Glomerular visceral epithelial cell (primary cell): ENCODE data around the gene RNH1.

Source experiments
- DNase-seq: peaks from one replicate; pipeline ENCODE4 v3.0.0-alpha.2; 2016; ENCODE audit errors: extremely low spot score

RNH1 gene

DNA sequence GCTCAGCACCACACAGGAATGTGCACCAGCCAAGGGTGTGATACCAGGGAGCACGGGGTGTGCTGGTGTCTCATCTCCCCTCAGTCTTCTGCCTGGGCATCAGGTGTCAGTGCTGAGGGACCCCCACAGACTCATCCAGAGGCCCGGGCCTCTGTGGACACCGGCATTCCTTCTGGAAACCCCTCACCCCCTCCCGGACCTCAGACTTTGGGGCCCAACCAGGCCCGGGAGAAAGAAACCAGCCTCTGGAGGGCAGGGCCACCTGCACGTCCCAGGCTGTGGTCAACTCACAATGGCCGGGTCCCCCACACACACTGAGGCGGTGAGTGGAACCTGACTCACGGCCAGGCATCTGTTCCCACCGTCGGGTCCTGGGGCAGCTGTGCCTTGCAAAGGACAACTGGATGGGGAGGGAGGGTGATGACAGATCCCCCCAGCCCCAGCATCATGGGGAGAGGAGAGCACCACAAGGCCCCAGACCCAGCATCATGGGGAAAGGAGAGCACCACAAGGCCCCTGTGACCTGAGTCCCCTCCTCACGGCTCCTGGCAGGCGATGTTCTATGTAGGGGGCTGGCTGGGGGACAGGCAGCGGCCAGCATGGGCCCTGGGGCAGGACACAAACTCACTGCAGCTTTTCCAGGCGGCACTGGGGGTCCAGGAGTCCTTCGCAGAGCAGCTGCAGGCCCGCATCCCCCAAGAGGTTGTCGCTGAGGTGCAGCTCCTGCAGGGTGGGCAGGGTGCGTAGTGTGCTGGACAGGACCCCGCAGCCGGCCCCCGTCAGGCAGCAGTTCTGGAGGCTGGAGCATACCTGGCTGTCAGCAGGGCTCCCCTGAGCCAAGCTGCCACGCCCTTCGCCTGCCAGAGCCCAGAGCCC lies 7.6 kb downstream of the RNH1 start:
- DNase-seq = no peak

DNA sequence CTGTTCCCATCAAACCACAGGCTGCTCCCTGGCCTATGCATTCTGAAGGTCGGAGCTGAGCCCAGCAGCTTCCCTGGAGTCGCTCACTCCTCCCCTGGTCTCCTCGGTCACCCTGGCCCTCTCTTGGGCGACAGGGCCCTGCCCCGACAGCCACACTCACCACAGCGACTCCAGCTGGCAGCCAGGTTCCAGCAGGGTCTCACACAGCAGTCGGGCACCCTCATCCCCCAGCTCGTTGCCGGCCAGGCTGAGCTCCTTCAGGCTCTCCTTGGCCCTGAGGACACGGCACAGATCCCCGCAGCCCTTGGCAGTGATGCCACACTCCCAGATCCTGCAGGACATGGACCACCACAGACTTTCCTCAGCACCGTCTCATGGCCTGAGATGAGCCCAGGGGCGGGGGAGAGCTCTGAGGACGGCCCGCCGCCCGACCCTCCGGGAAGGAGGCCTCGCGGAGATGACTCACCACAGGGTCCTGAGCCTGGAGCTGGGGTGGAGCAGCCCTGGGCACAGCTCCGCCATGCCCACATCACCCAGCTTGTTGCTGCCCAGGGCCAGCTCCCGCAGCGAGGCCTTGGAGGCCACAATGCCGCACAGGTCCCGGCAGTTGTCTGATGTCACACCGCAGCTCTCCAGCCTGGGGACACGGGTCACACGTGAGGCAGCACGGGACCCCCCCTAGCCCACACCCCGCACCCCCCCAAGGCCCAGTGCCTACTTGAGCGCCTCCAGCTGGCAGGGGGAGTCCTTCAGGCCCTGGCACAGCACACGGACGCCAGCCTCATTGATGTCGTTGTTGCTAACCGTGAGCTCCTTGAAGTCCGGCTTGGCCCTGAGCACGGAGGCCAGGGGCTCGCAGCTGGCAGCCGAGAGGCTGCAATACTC lies 8.5 kb downstream of the RNH1 start:
- DNase-seq = no peak

GRCh38 chr11:497565-498296 lies 9.3 kb downstream of the RNH1 start:
- no peak for DNase-seq

DNA sequence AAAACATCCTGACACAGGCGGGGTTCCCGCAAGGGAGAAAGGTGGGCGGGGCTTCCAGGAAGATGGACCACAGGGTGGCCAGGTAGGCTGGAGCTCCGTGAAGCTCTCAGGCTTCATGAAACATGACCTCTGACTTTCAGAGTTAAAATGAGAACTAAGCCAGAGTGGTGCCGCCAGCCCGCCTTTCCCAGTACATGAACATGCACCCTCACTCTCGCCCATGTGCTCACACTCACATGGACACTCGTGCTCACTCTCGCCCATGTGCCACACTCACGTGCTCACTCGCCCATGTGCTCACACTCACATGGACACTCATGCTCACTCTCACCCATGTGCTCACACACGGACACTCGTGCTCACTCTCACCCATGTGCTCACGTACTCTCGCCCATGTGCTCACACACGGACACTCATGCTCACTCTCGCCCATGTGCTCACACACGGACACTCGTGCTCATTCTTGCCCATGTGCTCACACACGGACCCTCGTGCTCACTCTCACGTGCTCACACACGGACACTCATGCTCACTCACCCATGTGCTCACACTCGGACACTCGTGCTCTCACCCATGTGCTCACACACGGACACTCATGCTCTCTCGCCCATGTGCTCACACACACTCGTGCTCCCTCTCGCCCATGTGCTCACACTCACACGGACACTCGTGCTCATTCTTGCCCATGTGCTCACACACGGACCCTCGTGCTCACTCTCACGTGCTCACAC lies 10.0 kb downstream of the RNH1 start:
- no peak for DNase-seq

DNA sequence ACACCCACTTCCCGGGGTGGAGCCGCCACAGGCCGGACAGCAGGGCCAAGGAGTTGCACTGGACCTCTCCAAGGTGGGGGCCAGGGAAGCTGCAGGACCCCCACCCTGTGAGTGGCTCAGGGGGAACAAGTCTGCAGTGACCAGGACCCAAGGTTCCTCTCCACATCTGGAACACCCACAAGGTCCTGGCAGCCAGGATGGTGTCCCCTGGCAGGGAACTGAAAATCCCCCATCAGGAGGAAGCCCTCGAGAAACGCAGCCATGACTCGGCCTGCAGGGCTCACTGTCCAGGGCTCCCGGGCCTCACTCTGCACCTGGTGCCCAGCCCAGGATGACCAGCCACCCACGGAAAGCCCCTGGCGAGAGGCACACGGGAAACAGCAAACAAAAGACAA lies 11.5 kb downstream of the RNH1 start:
- DNase-seq = peak; percentile 15

GRCh38 chr11:494761-495536 lies 12.1 kb downstream of the RNH1 start:
- DNase-seq = no peak

GRCh38 chr11:492427-493226 lies 14.4 kb downstream of the RNH1 start:
- DNase-seq = no peak

- no peak for DNase-seq
These were observed 15.7 kb downstream of the RNH1 start for GRCh38 chr11:491358-491757.

- DNase-seq = no peak
These were observed 16.1 kb downstream of the RNH1 start for GRCh38 chr11:490930-491260.

DNA sequence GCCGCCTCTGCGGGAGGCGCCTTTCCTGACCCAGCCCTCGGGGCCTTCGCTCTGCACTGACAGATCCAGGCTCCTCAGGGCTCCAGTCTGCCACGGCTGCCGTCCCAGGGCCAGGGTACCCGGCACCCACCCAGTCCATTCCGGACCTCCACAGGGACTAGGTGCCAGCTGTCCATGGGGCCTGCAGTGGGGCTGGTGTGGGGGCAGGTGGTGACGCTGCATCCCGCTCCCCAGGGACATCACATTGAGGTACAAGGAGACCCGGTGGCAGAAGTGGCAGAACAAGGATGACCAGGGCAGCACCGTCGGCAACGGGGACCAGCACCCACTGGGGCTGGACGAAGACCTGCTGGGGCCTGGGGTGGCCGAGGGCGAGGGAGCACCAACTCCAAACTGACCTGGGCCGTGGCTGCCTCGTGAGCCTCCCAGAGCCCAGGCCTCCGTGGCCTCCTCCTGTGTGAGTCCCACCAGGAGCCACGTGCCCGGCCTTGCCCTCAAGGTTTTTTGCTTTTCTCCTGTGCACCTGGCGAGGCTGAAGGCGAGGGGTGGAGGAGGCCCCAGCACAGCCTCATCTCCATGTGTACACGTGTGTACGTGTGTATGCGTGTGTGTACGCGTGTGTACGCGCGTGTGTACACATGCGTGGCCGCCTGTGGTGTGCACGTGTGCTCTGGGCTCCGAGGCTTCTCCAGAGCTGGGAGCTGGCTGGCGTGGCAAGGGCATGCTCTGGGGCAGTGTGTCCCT lies 16.7 kb downstream of the RNH1 start:
- DNase-seq = no peak

- no peak for DNase-seq
These were observed 17.3 kb downstream of the RNH1 start for GRCh38 chr11:489610-490185.

DNA sequence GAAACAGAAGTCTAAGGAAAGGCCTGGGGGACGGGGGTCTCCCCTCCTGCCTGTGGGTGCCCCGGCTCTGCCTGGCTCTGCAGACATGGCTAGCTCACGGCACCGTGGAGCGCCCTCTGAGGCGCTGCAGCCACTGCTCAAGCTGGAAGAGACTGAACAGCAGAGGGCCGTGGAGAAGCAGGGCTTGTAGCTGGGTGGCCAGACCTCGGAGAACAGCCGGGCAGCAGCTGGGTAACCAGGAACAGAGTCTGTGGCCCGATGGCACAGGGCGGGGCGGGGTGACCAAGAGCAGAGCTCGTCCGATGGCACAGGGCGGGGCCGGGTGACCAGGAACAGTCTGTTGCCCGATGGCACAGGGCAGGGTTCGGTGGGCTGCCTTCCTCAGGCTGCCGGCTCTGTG lies 18.1 kb downstream of the RNH1 start:
- no peak for DNase-seq

DNA sequence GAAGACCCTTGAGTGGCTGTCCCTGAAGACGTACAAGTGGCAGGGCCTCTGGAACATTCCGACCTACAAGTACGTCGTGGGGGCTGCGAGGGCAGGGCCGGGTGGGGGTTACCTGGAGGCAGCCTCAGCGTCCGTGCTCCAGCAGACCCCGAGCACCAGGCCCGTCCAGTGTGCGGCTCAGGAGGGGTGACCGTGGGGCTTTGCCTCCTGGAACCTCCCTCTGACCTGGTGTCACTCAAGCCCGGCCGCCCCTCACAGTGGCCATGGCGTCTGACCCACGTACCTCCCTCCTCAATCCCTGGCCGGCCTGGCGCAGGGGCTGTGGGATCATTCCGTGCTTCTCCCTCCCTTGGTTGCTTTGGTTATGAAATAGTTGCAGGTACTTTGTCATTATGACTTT lies 18.5 kb downstream of the RNH1 start:
- DNase-seq = no peak

DNA sequence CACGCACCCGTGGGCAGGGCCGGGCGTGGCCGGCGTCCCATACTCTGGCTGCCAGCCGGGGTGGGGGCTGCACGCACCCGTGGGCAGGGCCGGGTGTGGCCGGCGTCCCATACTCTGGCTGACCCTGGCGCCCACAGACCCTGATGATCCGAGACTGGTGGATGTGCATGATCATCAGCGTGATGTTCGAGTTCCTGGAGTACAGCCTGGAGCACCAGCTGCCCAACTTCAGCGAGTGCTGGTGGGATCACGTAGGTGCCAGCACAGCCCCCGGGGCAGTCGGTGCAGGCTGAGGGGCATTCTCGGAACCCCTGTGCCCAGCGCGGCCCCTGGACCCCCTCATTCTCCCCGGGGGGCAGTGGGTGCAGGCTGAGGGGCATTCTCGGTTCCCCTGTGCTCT lies 19.0 kb downstream of the RNH1 start:
- DNase-seq = no peak

- DNase-seq = no peak
These were observed 19.4 kb downstream of the RNH1 start for GRCh38 chr11:487571-488021.

- DNase-seq = no peak
These were observed 20.9 kb downstream of the RNH1 start for GRCh38 chr11:486189-486588.

DNA sequence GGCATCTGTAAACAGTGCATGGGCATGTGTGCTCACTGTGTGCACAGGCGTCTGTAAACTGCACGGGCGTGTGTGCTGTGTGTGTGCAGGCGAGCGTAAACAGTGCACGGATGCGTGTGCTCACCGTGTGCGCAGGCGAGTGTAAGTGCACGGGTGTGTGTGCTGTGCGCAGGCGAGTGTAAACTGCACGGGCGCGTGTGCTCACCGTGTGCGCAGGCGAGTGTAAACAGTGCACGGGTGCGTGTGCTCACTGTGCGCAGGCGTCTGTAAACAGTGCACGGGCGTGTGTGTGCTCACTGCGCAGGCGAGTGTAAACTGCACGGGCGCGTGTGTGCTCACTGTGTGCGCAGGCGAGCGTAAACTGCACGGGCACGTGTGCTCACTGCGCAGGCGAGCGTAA lies 22.4 kb downstream of the RNH1 start:
- DNase-seq = no peak

- DNase-seq = no peak
These were observed 27.7 kb downstream of the RNH1 start for GRCh38 chr11:479311-479710.
